Smooth muscle cell (in vitro differentiated cells): ENCODE results near the gene ZPR1. TPM values are rescaled to one million over a fixed set of nuclear protein-coding genes. Genes with fewer than 3 reads are reported as not detected.

Experiments
- DNase-seq: peaks from one replicate; lab custom pipeline; 2025; ENCODE audit not compliant: unreplicated experiment; lab: John Stamatoyannopoulos, UW
- H2AFZ ChIP-seq: fragments of 200-600 bp; sonication (generic); 2 replicates; pipeline ENCODE4 v1.6.0; 2016; ENCODE audit warnings: antibody characterized with exemption, low read depth, mild to moderate bottlenecking
- H3F3A ChIP-seq: fragments of 200-600 bp; sonication (generic); 2 replicates; pipeline ENCODE4 v1.6.0; 2017; ENCODE audit warnings: antibody characterized with exemption, low read depth
- H3K27ac ChIP-seq: fragments of 200-600 bp; sonication (generic); 2 replicates; pipeline ENCODE4 v1.5.1; 2016; ENCODE audit warnings: low read depth, mild to moderate bottlenecking
- H3K27me3 ChIP-seq: fragments of 200-600 bp; sonication (generic); 2 replicates; pipeline ENCODE4 v1.6.1; 2016; ENCODE audit warnings: low read depth, mild to moderate bottlenecking
- H3K36me3 ChIP-seq: fragments of 200-600 bp; sonication (generic); 2 replicates; pipeline ENCODE4 v1.5.1; 2016; ENCODE audit warnings: low read depth
- H3K4me1 ChIP-seq: fragments of 200-600 bp; sonication (generic); 2 replicates; pipeline ENCODE4 v1.5.1; 2016; ENCODE audit warnings: low read depth
- H3K4me2 ChIP-seq: fragments of 200-600 bp; sonication (generic); 2 replicates; pipeline ENCODE4 v1.6.0; 2016; ENCODE audit warnings: mild to moderate bottlenecking
- H3K4me3 ChIP-seq: fragments of 200-600 bp; sonication (generic); 2 replicates; pipeline ENCODE4 v1.5.1; 2016; ENCODE audit warnings: mild to moderate bottlenecking
- H3K79me2 ChIP-seq: fragments of 200-600 bp; sonication (generic); 2 replicates; pipeline ENCODE4 v1.6.0; 2016; ENCODE audit warnings: low read depth, mild to moderate bottlenecking
- H3K9ac ChIP-seq: fragments of 200-600 bp; sonication (generic); 2 replicates; pipeline ENCODE4 v1.6.0; 2016; ENCODE audit warnings: low read depth
- H3K9me3 ChIP-seq: fragments of 200-600 bp; sonication (generic); replicated peaks from 2 replicates; pipeline ENCODE4 v1.5.1; 2016; ENCODE audit warnings: low read depth
- H4K20me1 ChIP-seq: fragments of 200-600 bp; sonication (generic); 2 replicates; pipeline ENCODE4 v1.6.0; 2016; ENCODE audit warnings: low read depth
- CTCF ChIP-seq: fragments of 200-600 bp; sonication (generic); IDR thresholded peaks from 2 replicates; pipeline ENCODE4 v1.5.1; 2017; ENCODE audit warnings: borderline replicate concordance, mild to moderate bottlenecking, antibody characterized with exemption; ENCODE audit not compliant: insufficient read depth, poor library complexity, severe bottlenecking
- WGBS: methylation state at CpG from one replicate; pipeline ENCODE4 v1.1.7; 2016; ENCODE audit warnings: low lambda C conversion rate; 5-methylcytosine and 5-hydroxymethylcytosine counted together
- polyA plus RNA-seq: library from polyadenylated mRNA; unstranded; fragments of >200 nt; fragmentation: Nextera tagmentation; extraction: Ambion mirVana; gene quantifications from 2 replicates; pipeline ENCODE4 v1.2.1, GENCODE V29; 2016
- total RNA-seq: library from RNA; depleted of rRNA; stranded (reverse); fragments of >200 nt; gene quantifications from 2 replicates; pipeline ENCODE4 v1.2.3, GENCODE V29; 2014

ZPR1 gene
- total RNA-seq (26.2 and 34.8 TPM in 2 replicates), polyA plus RNA-seq (34.2 and 48.5 TPM in 2 replicates)

- Histone ChIP-seq H3F3A (no peaks in the 10 kb centered on the region), H3K9me3 (no peaks in the 10 kb centered on the region), H3K27me3 (no peaks in the 10 kb centered on the region), H4K20me1 (no peaks in the 10 kb centered on the region), H3K79me2 (peaks cover 13% of the 10 kb centered on the region), H3K9ac (peak within 1 kb of the TSS; percentile 91), H3K4me2 (peak within 1 kb of the TSS; percentile 98), H3K27ac (peak within 1 kb of the TSS; percentile 71), H3K36me3 (peaks cover under 1% of the 10 kb centered on the region), H2AFZ (peak within 1 kb of the TSS; percentile 95), H3K4me3 (peak within 1 kb of the TSS; percentile 92), H3K4me1 (peaks cover 12% of the 10 kb centered on the region)
- DNase-seq, result peak; percentile 37
- 2% methylated on average over 48 of the region's 56 CpGs for WGBS
- TF ChIP-seq CTCF, result no peak
Observed at GRCh38 chr11:116787786-116788486, at the start of gene ZPR1. Gene ZPR1, minus strand, starts transcription at chr11:116788023. Its CDS starts 33 bp downstream, at chr11:116787990.

GRCh38 chr11:116836632-116836991 is 48.8 kb upstream of the ZPR1 start:
- Histone ChIP-seq H3K4me1 (peaks cover 3% of the 10 kb centered on the region), H3K9ac (no peak overlapping the region), H4K20me1 (no peaks in the 10 kb centered on the region), H3K79me2 (no peaks in the 10 kb centered on the region), H3K36me3 (no peaks in the 10 kb centered on the region), H2AFZ (no peak overlapping the region), H3K27ac (no peak overlapping the region), H3K27me3 (no peaks in the 10 kb centered on the region), H3K4me2 (no peak overlapping the region), H3F3A (no peaks in the 10 kb centered on the region), H3K4me3 (peak overlapping the region; percentile 16), H3K9me3 (no peaks in the 10 kb centered on the region)
- DNase-seq, result no peak
- no peak for TF ChIP-seq CTCF
- WGBS, result over 99% methylated on average over 6 of the region's 7 CpGs

GRCh38 chr11:116835791-116836631 is 48.2 kb upstream of the ZPR1 start:
- Histone ChIP-seq H3K4me3 (peak overlapping the region; percentile 43), H3F3A (no peaks in the 10 kb centered on the region), H4K20me1 (no peaks in the 10 kb centered on the region), H3K4me1 (peaks cover 3% of the 10 kb centered on the region), H2AFZ (peak overlapping the region; percentile 71), H3K9me3 (no peaks in the 10 kb centered on the region), H3K36me3 (no peaks in the 10 kb centered on the region), H3K4me2 (peak overlapping the region; percentile 76), H3K27ac (no peak overlapping the region), H3K79me2 (no peaks in the 10 kb centered on the region), H3K27me3 (no peaks in the 10 kb centered on the region), H3K9ac (no peak overlapping the region)
- 16% methylated on average over 53 of the region's 57 CpGs for WGBS
- peak; percentile 31 for TF ChIP-seq CTCF
- peak; percentile 49 for DNase-seq
